HG03108 (cell line): ENCODE measurements around the gene MIB2.

Source experiments
- ATAC-seq: cut with Tn5 transposase; IDR thresholded peaks from one replicate; pipeline ENCODE4 v1.9.1; 2021; ENCODE audit warnings: moderate library complexity; ENCODE audit not compliant: unreplicated experiment

MIB2 gene

DNA sequence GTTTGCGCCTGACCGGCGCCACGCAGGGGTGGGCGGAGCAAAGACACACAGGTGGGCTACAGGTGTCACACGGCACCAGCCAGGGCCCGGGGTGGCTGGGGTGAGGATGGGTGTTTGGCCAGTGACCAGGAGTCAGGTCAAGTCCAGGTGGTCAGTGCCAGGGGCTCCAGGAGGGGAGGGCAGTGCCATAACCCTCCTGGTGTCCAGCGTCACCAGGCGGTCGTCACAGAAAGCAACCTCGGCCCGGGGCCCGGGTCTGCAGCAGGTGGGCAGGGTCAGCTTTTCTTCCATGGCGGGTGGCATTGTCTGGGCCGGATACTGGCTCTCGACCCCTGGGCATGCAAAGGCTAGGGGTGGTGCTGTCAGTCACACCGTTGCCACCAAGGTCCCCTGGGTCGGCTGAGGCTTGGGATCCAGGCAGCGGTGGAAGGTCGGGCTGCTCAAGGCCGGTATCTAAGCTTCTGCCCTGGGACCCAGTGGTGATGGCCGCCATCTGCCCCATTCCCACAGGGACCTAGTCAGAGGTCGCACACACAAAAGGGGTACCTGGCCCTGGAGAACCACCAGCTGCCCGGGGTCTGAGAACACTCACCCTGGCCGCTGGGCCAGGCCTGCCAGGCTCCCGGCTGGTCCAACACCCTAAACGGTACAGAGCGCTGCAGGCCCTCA lies 17.1 kb upstream of the MIB2 start:
- ATAC-seq, result no peak

DNA sequence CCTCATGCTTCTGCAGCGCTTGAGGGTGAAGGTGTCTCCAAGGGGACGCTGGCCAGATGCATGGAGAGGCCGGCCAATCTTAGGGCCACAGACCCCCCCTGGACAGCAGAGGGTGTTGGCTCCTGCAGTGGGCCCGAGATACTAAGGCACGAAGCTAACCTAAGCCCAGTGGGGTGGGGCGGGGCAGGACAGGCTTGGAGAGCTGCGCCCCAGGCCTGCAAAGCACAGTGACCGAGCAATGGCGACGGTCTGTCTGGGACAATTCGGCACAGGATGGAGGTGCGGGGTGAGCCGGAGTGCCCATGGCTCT lies 16.6 kb upstream of the MIB2 start:
- no peak for ATAC-seq

DNA sequence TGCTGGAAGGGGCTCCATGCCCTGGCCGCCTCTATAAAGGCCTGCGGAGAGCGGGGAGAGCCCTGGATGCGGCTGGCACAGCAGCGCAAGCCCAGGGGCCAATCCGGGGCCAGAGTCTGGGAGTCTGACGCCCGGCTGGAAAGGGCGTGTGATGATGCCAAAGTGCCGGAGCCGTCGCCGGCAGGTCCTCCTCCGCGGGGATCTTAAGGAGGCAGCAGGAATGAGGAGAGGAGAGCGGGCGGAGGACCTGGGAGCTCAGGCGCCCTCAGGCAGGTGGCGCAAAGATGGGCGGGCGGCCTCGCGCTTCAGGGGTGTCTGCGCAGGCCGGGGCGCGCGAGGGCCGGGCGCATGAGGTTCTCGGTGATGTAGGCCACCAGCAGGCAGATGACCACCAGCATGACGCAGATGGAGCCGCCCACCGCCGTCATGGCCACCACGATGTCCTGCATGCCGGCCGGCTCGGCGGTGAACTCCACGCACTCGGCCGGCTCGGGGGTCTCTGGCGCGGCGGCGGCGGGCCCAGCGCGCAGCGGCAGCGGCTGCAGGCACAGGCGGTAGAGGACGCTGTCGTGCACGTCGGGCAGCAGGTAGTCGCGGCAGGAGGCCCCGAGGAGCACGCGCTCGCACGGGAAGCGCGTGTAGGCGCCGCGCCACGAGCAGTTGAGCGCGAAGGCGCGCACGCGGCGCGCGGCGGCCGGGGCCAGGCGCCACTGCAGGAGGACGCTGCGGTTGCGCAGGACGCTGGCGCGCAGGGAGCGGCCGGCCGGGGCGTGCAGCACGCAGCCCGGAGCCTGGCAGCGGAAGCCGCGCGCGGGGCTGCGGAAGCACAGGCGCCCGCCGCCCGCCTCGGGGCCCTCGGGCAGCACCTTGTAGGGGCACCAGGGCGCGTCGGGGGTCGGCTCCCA lies 16.0 kb upstream of the MIB2 start:
- no peak for ATAC-seq

DNA sequence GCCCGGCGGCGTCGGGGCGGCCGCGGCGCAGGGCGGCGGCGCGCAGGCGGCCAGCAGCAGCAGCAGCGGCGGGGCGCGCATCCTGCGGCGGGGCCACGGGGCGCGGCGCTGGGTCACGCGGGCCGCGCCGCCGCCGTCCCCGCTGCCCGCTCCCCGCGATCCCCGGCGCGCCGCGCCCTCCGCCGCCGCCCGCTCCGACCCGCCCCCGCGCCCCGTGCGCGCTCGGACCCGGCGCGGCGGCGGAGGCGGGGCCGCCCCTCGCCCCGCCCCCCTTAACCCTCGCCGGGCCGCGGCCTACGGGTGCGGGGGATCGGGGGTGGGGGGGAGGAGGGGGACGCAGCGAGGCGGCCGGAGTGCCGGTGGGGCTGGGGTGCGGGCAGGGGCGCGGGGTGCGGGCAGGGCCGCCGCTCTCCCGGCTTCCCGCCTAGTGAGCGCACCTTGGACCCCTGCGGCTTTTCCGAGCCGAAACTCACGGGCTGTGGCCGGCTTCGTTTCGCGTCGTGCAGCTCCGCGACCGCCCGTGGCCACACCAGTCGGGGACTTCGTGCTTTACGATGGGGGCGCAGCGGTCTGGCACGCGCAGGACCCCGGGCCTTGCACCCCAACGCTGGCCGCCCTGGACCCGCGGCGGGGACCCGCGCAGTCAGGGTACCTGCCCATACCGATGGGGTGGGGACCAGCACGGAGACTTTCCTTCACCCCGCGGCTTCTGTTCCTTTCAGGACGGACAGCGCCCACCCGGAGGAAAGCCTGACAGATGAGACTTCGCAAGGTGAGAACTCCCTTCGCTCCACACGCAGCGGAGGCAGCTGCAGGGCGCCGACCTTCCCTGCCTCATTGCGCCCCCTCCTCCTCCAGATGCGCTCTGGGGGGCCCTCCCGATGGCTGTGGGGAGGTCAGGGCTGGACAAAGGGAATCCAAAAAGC lies 15.1 kb upstream of the MIB2 start, which contains the start of gene FNDC10:
Gene FNDC10 (minus strand): TSS at position 201 of the 926 bp plus-strand sequence. CDS start 120 bp downstream, at position 81.
- no peak for ATAC-seq

DNA sequence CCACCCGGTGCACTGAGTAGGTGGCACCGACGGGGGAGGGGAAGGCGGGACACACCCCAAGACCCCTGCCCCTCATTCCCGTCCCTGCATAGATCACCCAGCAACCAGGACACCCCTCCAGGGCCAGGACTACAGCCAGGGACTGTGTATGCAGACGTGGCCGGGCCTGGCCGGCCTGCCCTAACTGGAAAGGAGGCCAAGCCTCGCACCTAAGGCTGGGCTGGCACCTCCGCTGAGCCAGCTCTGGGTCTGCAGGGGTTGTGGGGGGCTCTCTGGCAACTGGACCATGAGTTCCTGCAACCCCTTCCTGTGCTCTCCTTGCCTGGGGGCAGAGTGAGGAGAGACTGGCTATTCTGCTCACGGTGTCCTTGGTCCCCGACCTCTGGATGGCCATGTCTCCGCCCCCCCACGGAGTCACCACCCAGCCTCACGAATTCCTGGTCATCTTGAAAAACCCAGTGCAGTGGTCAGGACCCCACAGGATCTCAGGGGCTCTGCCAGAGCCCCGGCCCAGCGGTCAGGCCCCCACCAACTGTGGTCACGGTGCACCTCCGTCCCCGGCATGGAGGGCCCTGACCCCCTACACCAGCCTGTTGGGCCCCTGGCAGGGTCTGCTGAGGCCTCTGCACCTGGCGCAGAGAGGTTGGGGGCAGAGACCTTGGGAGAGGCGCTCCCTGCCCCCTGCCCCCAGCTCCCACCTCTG lies 14.3 kb upstream of the MIB2 start:
- no peak for ATAC-seq

DNA sequence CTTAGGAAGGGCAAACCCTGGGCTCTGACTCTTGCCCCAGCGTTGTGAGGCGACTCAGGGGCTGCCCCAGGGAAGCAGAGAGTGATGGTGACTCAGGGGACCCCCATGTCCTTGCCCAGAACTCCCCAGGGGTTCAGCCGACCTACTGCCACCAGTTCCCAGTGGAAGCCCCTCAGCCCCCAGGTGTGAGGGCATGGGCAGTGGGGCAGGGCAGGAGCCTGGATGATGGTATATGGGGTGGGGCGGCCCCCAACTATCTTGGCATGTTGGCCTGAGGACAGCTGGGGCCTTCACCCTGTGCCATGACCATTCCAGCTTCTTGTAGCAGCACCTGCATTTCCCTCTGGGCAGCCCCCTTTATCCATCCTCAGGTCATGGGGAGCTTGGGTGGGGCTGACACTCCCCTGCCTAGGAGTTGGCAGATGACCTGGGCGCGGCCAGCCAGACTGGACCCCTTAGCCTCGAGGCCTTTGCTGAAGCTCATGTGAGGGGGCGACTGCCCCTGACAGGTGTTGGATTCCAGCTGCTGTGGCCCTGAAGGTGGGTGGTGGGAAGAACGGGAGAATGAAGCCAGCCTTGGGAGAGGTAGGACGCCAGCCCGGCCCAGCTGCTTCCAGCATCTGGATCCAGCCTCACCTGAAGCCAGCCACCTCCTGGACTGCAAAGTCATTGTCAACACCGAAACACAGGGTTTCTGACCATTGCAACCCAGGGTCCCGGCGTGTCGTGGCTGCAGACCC lies 13.6 kb upstream of the MIB2 start:
- ATAC-seq, result no peak

DNA sequence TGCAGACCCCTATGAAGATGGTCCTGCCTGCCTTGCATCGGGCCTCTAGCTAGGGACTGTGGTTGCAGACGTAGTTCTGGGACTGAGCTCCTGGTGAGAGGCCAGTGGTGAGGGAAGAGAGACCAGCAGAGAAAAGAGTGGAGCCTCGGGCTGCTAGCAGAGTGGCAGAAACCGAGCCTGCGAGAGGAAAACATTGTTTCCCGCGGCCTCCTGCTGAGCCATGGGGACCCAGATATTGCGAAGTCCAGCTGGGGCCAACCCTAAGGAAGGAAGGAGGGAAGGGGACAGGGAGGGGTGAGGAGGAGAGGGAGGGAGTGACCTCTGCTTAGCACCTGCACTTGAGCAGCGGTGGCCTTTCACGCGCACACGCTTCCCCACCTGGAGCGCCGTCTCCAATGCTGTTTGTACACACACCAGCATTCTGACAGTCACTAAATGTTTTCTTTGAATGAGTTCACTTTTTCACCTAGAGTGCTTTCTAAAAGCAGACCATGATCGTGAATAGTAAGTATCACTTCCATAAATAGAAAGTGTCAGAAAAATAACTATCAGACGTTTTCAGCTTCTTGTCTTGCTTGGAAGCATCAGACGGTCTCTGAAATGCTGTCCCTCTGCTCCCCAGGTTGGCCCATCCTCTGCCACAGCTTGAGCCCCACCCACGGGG lies 12.9 kb upstream of the MIB2 start:
- ATAC-seq, result no peak

DNA sequence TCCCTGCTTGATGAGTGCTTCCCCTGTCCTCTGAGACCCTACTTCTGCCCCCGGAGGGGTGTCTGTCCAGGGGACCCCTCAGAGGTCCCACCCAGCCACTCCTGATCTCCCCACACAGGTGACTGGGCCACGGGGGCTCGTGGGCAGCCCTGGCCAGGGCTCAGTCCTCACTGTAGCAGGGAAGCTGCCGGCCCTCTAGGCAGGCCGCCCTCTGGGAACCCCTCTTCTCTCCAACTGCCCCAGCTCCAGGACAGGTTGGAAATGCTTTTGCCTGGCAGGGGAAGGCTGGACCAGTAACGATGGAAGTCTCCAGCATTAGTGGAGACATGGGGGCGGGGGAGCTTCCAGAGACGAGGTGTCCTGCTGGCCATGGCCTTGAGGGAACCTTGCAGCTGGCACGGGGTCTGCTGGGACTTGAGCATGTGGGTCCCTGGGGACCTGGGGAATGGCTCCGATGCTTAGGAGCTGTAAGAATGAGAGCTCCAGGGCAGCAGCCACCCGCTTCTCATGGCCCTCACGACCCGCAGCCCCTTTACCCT lies 12.3 kb upstream of the MIB2 start:
- ATAC-seq, result no peak

DNA sequence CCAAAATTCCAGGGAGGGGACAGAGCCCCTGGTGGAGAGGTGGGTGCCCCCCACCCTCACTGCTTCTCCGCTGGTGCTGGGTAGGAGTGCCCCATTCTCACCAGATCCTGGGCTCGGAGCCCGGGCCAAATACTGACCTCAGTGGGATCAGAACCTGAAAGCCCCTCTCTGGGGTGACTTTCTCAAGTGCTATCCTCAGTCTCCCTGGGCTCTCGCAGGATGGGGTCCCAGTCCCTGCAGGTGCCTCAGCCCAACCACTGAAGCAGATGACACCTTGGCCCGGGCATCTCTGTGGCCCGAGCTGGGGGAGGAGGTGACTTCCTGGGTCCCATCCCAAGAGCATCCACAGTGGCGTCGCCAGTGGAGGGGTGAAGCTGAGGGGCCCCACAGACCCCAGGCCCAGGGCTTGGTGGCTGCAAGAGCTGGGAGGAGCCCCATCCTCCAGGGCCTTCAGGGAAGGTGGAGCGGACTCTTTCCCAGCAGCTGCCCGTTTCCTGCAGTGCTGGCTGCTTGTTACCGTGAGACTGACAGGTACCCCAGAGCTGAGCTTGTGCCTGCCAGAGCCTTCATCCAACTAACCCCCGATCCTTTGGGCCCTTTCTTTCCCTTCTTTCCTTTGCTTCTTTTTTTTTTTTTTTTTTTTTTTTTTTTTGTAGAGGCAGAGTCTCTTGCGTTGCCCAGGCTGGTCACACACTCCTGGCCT lies 11.5 kb upstream of the MIB2 start:
- no peak for ATAC-seq

DNA sequence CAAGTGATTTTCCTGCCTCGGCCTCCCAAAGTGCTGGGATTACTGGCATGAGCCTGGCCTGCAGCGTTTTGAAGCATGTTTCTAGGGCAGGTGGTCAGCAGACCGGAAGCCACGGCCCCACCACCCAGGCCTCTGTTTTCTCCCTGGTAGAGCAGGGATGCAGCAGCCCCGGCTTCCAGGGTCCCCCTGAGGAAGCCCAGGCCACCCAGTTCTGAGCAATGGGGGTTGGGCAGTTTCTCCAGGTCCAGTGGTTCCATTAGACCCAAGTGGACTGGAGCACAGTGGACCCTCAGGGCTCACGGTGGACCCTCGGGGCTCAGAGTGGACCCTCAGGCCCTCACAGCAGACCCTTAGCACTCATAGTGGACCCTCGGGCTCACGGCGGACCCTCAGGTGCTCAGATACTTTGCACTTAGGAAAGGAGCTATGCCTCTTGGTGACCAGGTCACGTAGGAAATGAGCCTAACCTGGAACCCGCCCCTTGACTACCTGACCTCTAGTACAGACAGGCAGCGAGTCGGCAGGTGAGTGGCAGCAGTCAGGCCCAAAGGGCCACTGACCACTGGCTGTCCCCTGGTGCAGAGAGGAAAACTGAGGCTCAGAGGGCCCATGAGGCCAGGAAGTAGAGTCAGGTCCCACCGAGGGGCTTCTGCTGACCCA lies 10.8 kb upstream of the MIB2 start:
- no peak for ATAC-seq

DNA sequence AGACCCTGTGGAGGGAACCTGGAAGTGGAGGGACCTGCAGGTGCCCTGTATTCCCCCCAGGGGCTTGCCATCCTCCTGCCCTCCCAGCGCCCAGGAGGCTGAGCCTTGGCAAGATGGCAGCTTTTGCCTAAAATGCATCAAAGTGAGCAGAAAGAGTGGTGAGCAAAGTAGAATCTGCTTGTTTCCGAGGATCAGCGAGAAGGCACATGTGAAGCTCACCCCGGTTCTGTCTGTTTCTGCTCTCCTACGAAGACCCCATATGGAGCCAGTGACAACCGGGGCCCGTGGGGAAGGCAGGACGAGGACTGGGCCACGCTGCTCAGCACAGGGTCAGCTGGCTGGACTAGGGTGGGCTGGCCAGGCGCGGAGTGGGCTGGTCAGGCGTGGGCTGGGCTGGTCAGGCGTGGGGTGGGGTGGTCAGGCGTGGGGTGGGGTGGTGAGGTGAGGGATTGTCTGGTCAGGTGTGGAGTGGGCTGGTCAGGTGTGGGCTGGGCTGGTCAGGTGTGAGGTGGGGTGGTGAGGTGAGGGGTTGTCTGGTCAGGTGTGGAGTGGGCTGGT lies 10.2 kb upstream of the MIB2 start:
- ATAC-seq, result no peak

DNA sequence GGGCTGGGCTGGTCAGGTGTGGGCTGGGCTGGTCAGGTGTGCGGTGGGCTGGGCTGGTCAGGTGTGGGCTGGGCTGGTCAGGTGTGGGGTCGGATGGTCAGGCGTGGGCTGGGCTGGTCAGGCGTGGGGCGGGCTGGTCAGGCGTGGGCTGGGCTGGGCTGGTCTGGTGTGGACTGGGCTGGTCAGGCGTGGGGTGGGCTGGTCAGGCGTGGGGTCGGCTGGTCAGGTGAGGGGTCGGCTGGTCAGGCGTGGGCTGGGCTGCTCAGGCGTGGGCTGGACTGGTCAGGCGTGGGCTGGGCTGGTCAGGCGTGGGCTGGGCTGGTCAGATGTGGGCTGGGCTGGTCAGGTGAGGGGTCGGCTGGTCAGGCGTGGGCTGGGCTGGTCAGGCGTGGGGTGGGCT lies 9.6 kb upstream of the MIB2 start:
- no peak for ATAC-seq

DNA sequence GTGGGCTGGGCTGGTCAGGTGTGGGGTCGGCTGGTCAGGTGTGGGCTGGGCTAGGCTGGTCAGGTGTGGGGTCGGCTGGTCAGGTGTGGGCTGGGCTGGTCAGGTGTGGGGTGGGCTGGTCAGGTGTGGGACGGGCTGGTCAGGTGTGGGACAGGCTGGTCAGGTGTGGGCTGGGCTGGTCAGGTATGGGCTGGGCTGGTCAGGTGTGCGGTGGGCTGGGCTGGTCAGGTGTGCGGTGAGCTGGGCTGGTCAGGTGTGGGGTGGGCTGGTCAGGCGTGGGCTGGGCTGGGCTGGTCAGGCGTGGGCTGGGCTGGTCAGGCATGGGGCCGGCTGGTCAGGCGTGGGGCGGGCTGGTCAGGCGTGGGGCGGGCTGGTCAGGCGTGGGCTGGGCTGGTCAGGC lies 9.1 kb upstream of the MIB2 start:
- ATAC-seq, result no peak

DNA sequence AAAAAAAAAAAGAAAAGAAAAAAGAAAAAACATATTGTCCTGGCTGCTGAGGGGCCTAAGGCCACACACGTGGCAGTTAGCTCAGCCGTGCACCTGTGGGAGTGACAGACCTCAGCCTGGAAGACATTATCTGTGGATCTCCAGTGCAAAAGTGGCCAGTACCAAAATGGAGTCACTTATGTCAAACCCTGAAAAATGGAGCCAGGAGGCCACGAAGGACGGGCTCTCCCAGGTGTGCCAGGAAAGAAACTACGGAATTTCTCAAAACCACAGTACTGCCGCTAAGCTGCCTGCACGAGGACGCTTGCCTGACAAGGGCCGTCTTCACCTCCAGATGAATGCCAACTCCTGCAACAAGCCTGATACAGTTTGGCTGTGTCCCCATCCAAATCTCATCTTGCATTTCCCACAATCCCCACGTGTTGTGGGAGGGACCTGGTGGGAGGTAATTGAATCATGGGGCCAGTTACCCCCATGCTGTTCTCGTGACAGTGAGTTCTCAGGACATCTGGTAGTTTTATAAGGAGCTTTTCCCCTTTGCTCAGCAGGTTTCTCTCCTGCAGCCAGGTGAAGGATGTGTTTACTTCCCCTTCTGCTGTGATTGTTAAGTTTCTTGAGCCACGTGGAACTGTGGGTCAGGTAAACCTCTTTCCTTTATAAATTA lies 5.3 kb upstream of the MIB2 start:
- no peak for ATAC-seq

DNA sequence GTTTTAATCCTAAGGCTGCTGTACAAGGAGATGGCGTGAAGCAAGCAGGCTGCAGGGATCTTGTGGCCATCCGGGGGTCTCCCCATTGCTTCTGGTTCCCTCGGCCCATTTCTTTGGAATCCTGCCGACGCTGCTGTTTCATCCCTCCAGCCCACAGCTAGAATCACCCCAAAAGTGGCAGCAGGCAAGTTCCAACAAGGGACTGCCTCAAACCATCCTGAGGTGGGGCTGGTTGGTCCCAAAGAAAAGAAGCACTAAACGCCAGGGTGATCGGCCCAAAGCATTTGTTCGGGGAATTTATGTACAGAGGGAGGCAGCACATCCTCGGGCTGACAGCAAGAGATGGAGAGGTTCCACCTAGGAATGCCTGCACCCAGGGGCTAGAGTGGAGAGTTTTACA lies 4.5 kb upstream of the MIB2 start:
- ATAC-seq, result no peak

DNA sequence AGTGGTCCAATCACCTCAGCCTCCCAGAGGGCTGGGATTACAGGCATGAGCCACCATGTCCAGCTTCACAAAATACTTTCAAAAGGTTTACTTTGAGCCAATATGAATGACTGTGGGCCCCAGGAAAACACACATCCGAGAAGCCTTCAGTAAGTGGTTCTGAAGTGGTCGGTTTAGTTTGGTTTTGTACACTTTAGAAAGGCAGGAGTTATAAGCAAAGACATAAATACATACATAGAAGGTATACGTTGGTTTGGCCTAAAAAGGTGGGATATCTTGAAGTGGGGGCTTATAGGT lies 3.2 kb upstream of the MIB2 start:
- ATAC-seq, result no peak

DNA sequence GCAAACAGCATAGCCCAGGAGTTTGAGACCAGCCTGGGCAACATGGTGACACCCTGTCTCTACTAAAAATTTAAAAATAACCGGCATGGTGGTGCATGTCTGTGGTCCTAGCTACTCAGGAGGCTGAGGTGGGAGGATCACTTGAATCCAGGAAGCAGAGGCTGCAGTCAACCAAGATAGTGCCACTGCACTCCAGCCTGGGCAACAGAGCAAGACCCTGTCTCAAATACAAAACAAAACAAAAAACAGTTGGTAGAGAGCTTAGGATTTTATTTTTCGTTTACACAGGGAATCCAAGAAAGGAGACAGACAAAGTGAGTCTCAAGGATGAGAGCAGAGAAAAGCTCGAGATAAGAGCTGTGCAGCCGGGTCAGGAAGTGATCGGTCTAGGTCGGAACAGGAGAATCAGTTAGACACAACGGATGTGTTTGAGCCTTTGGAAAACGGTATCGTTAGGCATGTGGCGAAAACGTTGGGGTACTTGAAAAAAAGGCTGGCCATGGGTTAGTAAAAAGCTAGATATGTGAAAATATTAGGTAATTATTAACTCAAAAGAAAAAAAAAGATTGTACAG lies 1.7 kb upstream of the MIB2 start:
- ATAC-seq, result no peak
